Stimulated activated CD8-positive, alpha-beta memory T cell treated with anti-CD3 and anti-CD28 coated beads, Interleukin-15, amount 100 ng/mL, for 1 hour (primary cell): Measurements from ENCODE around the gene ANKRD2.
"Not testable (repeated sequence)": the region's sequence is repeated elsewhere in the genome, so short reads cannot be mapped to it uniquely, and the experiment has no call there.

Experiments
- DNase-seq: peaks from one replicate; pipeline ENCODE4 v3.0.0-alpha.2; 2020; ENCODE audit warnings: low read depth

ANKRD2 gene

DNA sequence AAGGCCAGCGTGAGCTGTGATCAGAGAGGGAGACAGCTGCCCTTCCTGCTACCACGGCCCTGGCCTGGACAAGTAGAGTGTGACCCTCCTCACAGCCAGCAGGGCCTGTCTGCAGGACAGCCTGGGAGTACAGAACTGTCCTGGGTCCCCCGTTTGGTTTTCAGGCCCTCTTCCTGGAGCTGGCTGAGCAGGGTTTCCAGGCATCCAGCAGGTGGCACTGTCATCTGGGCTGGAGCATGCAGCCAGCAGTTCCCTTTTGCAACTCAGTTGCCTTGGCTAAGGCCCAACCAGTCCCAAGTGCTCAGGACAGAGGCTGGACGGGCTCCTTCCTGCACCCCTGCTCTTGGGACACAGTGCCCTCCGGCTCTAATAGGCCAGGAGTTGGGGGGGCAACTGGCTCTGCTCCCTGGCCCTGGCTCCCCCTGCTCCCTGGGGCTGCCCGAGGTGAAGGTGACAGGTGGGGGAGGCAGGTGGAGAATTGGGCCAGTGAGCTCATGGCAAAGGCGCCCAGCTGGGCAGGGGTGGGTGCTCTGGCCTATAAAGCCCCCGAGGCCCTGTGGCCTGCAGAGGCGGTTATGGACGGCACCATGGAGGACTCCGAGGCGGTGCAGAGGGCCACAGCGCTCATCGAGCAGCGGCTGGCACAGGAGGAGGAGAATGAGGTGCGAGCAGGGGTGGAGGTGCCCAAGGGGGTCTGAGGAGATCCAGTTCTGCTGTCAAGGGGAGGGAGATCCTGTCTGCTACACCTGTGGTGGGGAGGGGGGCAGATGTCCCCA is at the start of gene ANKRD2:
TSS of gene ANKRD2 (plus strand) at position 566 of the 776 bp plus-strand sequence. CDS start at position 576, 10 bp downstream.
- peak; percentile 16 for DNase-seq

DNA sequence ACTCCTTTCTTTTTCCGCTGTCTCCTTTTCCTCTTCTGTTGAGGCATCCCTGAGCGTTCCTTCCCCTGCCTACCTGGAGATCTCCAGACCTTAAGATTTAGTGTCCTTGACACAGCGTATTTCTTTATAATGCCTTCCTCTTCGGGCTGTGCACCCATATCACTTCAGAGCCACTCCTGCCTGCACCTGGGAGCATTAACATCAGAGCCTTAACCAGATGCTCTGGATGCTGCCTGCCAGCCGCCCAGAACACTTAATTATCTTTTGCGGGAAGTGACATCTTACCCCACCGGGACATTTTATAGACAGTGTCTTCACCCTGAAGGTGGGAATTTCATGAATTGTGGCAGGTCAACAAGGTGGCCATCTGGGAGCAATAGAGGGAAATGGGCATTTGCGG is 49.6 kb upstream of the ANKRD2 start:
- no peak for DNase-seq

DNA sequence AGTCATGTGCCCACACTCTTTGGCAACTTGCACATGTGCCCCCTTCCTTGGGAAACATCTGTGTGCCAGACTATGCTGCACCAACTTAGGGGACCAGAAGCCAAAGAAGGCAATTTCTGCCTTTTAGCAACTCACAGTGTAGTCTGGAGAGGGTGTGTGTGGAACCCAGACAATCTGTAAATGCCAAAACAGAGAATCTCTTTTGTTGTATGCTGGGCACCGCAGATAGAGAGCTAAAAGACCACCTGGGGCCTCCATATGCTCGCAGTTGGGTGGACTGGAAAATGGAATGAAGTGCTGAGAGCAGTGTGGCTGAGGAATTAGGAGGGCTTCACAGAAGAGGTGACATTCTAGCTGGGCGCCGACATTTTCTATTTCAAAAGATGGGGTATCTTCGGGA is 47.5 kb upstream of the ANKRD2 start:
- no peak for DNase-seq

GRCh38 chr10:97525683-97526110 is 46.9 kb upstream of the ANKRD2 start:
- no peak for DNase-seq

DNA sequence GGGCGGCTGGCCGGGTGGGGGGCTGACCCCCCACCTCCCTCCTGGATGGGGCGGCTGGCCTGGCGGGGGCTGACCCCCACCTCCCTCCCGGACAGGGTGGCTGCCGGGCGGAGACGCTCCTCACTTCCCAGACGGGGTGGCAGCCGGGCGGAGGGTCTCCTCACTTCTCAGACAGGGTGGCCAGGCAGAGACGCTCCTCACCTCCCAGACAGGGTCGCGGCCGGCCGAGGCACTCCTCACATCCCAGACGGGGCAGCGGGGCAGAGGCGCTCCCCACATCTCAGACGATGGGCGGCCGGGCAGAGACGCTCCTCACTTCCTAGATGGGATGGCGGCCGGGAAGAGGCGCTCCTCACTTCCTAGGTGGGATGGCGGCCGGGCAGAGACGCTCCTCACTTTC is 43.7 kb upstream of the ANKRD2 start:
- not testable (repeated sequence) for DNase-seq

- no peak for DNase-seq
Measured at GRCh38 chr10:97529685-97530465, 42.7 kb upstream of the ANKRD2 start.

DNA sequence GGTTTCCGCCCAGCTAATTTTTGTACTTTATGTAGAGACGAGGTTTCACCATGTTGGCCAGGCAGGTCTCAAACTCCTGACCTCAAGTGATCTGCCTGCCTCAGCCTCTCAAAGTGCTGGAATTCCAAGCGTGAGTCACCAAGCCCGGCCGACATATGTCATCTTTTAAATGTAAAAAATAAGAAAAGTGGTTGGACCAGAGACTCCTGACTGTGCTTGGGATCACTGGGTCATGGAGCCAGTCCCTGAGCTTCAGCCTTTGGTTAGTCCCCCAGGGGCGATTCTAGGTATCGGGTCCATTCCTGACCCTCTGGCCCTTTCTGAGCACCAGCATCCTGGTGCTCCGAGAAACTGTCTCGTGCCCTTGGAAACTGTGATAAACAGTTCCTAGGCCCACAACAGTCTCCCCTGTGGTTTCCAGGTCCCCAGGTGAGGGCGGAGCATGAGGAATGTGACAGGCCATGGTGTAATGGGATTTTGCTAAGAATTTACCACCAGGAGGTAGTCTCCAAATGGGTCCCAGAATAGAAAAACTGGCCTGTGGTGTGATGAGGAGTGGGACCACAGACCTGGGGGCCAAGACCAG is 41.1 kb upstream of the ANKRD2 start:
- no peak for DNase-seq

GRCh38 chr10:97532935-97533671 is 39.5 kb upstream of the ANKRD2 start:
- DNase-seq = no peak

GRCh38 chr10:97533888-97534287 is 38.7 kb upstream of the ANKRD2 start:
- no peak for DNase-seq

DNA sequence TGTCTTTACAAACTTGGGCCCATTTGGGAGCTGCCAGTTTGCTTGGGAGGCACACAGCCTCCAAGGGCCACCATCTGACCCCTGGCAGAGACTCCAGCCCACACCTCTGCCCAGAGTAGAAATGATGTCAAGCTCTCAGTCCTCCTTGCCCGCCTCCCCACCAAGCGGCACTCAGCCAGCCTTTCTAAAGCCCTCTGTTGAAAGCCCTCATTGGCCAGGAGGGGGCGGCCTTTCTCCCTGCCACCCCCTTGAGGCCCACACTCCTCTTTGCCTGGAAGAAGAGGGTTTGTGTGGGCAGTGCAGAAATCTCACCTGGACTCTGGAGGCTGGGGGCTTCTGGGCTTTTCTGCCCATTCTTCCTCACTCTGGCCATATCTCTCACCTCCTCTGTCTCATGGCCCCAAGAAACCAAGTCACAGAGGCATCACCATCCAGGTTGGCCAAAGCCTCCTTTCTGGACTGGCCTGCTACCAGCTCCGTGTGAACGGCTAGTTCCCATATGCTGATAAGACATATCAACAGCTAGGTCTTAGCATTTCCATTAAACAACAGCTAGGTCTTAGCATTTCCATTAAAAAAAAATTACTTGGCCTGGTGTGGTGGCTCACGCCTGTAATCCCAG is 37.7 kb upstream of the ANKRD2 start:
- no peak for DNase-seq

DNA sequence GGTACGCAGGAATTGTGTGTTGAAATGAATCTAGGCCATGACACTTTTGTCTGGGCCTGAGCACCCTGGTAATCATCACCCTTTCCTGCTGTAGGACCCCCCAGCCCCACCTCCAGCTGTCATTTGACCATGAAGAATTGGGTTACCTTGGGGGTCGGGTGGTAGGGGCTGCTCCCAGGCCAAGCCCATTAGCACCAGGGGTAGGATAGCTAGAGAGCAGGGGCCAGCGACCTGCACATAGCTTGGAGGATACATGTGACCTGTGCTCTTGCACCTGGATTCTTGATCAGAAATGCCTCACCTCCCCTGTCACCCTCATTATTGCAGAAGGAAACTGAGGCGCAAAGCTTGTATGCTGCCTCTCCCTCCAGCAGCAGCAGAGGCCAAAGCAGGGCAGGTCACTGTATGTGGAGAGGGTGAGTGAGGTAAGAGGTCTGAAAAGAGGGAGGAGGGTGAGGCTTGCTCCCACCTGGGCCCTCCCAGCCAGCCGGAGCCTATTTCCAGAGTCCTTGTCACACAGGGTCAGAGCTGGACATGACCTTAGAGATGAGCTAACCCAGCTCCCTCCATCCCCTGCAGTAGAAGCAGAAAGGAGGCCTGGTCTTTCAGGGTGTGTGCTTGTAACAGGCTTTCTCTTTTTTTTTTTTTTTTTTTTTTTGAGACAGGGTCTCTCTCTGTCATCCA is 35.3 kb upstream of the ANKRD2 start:
- no peak for DNase-seq

DNA sequence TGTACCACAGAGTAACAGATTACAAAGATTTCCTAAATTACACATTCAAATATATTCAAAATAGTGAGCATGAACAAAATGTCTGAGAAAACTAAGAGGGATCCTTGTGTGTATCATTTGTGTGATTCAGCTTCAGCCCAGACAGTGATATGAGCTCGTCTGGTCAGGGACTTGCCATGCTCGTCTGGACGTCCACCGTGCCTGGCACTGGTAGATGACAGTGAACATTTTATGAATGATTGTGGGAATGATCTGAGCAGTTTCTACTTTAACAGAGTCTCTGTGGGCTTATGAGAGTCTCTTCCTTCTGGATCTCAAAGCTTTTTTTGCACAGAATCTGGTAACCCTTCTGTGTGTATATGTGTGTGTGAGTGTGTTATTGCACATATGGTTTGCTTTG is 34.2 kb upstream of the ANKRD2 start:
- no peak for DNase-seq

- no peak for DNase-seq
Measured at GRCh38 chr10:97538839-97539238, 33.7 kb upstream of the ANKRD2 start.

DNA sequence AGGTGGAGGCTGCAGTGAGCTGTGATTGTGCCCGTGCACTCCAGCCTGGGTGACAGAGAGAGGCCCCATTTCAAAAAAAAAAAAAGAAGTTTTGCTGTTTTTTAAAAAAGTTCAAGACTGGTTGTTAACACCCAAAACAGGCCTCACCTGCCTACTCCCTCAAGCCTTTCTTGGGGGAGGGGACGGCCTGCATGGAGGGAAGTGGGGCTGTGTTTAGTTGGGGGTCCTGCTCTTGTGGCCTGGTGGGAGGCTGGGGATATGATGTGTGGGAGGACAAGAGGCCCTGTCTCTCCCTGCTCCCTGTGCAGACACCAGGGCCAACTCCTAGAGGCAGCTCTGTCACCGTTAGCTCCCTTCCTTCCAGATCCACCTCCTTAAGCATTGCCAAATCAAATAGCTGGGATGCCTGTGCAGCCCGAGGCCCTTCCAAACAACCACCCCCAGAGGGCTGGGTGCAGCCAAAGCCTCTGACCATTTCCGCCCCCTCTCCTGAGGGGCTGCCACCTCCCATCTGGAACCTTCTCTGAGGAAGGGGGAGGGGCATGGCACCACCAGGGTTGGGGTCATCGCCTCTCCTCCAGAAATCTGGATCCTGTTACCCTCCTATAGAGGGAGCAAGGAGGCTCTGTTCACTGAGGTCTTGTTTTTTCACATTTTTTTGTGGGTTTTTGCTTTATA is 32.9 kb upstream of the ANKRD2 start:
- DNase-seq = no peak

- no peak for DNase-seq
Measured at GRCh38 chr10:97540669-97541500, 31.7 kb upstream of the ANKRD2 start.

DNA sequence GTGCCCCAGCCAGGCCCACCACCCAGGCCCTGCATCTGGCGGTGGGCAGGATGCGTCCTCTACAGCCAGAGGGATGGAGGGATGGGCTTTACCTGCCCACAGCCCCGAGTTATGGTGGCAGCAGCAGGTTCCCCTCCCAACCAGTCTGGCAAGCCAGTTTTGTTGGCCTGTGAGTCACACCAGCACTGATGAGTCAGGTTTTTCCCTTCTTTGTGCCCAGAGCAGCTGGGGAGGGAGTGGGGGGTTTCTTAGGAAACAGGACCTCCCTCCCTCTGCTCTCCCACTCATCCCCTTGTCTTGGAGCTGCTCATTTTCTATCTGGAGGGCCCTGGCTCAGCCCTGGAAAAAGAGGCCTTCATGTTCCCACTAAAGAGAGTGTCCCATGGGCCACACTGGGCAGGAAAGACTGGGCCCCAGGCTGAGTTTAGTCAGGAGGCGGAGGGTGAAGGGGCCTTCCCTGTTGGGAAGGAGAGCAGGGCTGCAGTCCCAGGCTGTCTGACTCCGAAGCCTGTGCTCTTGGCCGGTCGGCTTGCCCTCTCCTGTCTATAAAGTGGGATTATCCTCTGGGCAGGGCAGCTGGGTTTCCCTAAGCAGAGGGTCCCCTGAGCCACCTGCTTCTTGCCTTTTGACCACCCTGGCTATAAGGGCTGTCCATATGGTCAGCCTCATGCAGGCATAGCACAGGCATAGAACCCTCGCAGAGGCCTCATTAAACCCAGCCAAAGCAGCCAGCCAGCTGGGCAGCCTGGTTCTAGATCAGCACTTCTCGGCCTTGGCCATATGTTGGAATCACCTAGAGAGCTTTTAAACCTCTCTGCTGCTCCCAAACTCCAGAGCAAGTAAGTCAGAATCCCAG is 30.2 kb upstream of the ANKRD2 start:
- DNase-seq = no peak

- DNase-seq = no peak
Measured at GRCh38 chr10:97543025-97543546, 29.5 kb upstream of the ANKRD2 start.

DNA sequence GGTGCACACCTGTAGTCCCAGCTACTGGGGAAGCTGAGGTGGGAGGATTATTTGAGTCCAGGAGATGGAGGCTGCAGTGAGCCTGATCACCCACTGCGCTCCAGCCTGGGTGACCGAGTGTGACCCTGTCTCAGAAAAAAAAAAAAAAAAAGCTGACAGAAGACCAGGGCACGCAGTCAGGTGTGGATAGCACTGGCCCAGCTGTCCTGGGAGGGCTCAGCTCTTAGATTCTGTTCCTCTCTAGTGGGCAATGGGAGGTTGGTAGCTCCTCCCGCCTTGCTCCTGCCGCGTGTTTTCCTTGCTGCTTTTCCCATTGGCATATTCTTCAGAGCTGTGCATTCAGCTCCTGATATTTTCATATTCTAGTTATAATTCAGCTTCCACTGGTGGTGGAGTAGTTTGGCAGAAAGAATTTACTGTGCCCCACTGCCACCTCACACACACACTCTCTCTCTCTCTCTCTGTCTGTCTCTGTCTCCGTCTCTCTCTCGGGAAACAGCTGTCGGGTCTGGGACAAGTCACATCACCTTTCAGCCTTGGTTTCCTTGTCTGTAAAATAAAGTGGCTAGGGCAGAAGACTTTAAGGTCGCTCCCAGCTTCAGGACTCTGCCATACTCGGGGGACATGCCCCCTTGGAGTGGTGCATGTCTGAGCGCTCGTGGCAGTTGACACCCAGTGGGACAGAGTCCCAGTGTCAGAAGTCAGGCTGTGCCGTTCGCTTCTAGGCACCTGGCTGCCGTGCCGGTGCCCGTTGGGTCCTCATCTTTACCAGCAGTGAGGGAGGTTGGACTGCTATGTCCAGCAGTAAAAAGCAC is 25.9 kb upstream of the ANKRD2 start:
- no peak for DNase-seq
